GM12872 (cell line): ENCODE data around the gene NET1.

Source experiments
- TF ChIP-seq, protein P1 (sequence below): IDR thresholded peaks from 3 replicates; pipeline ENCODE4 v1.5.1; 2011; ENCODE audit warnings: low read depth, mild to moderate bottlenecking, low read length, moderate library complexity; ENCODE audit not compliant: insufficient read depth

Gene NET1

GRCh38 chr10:5402798-5403197, 9.6 kb upstream of the NET1 start:
- TF ChIP-seq, protein P1, sequence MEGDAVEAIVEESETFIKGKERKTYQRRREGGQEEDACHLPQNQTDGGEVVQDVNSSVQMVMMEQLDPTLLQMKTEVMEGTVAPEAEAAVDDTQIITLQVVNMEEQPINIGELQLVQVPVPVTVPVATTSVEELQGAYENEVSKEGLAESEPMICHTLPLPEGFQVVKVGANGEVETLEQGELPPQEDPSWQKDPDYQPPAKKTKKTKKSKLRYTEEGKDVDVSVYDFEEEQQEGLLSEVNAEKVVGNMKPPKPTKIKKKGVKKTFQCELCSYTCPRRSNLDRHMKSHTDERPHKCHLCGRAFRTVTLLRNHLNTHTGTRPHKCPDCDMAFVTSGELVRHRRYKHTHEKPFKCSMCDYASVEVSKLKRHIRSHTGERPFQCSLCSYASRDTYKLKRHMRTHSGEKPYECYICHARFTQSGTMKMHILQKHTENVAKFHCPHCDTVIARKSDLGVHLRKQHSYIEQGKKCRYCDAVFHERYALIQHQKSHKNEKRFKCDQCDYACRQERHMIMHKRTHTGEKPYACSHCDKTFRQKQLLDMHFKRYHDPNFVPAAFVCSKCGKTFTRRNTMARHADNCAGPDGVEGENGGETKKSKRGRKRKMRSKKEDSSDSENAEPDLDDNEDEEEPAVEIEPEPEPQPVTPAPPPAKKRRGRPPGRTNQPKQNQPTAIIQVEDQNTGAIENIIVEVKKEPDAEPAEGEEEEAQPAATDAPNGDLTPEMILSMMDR = no peak

DNA sequence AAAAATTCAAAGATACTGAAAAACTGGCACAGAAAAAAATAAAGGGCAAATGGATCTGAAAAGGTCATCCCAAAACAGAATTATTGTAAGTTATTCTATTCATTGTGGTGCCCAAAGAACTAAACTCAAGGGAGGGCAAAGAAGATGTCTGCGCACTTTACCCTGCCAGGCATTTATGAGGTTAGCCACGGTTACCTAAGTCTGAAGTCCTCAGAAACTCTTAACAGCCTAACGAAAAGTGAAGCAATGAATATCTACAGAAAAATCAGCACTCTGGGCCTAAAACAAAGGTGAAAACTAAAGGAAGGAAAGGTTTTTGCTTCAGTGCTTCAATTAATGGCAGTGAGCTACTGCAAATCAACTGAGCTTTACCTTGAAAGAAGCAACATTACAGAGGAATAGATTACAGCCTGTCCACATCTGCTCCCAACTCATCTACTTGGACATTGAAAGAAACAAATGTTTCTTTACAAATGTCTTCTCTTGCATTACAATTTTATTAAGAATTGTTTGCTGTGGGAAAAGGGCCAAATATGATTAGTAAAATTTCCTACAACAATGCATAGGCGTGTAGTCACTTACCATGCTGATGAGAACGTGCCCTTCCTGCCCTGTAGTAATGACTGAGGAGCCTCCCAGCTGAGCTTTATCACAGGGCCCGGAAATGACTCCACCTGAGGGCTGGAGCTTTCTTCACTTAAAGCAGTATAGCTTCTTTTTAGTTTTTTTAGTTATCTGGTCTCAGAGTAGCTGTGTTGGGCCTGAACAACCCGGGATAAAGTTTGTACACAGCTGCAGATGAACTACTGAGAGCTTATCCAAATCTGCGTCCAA, 7.9 kb upstream of the NET1 start, which contains the start of gene TUBAL3:
Gene TUBAL3 (minus strand): TSS at position 621 of the 834 bp plus-strand sequence. CDS start 36 bp downstream, at position 585.
- TF ChIP-seq, protein P1 = no peak

- TF ChIP-seq, protein P1 = no peak
Measured at GRCh38 chr10:5406918-5407317, 5.4 kb upstream of the NET1 start.

- TF ChIP-seq, protein P1 = no peak
Measured at GRCh38 chr10:5411941-5412276, 448 bp upstream of the NET1 start.

DNA sequence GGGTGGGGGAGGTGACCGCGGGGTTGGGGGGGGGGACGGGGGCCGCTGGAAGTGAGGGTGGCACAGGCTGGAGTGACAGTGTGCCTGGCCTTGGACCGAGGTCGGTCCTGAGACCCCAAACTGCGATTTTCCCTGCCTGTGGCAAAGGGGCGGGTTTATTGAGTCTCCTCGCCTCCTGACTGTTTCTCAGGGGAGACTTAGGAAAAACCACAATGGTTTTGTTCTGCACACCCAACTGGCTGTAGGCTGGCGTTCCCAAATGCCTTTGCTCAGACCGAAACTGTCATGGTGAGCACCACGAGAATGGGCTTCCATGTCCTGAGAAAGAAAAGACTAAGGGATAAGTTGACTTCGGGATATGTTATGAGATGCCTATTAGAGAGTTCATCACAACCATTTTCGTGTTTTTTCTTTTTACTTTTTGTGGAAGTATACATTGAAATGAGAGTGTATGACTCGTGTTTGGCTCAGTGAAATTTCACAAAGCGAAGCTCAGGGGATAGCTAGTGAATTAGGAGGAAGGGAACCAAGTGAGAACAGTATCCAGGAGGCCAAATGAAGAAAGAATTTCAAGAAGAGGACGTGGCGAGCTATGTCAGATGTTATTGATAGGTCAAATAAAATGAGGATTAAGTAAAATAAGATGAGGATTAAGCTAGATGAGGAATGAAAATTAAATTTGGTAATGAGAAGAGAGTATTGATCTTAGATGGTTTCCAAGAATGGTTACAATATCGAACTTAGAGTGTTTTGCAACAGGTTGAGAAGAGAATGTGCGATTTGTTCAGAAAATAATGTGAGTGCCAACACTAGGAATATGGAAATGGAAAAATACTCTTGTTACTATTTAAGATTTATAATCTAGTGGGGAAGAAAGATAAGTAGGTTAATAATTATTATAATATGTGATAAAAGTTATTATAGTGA, 918 bp downstream of the NET1 start:
- TF ChIP-seq, protein P1 = no peak

- TF ChIP-seq, protein P1 = no peak
Measured at GRCh38 chr10:5416981-5417380, 4.6 kb downstream of the NET1 start.

DNA sequence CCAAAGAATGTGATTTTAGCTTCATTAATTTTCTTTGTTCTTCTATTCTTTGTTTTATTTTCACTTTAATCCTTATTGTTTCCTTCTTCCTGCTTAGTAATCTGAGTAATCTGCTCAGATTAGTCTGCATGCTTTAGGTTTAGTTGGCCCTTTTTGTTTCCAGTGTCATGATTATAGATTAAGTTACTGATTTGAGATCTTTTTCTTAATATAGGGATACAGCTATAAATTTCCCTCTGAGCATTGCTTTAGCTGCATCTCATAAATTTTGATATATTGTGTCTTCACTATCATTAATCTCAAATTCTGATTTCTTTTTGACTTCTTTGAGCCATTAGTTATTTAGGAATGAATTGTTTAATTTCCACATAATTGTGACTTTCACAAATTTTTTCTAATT, 6.2 kb downstream of the NET1 start:
- TF ChIP-seq, protein P1 = no peak
